ENCODE measurements around the gene DCP1B. TPM values are rescaled to one million over a fixed set of nuclear protein-coding genes. Genes with fewer than 3 reads are reported as not detected.

Gene DCP1B
- total RNA-seq, 2 donors from 2014 or later: 17.6 to 19.9 TPM

DNA sequence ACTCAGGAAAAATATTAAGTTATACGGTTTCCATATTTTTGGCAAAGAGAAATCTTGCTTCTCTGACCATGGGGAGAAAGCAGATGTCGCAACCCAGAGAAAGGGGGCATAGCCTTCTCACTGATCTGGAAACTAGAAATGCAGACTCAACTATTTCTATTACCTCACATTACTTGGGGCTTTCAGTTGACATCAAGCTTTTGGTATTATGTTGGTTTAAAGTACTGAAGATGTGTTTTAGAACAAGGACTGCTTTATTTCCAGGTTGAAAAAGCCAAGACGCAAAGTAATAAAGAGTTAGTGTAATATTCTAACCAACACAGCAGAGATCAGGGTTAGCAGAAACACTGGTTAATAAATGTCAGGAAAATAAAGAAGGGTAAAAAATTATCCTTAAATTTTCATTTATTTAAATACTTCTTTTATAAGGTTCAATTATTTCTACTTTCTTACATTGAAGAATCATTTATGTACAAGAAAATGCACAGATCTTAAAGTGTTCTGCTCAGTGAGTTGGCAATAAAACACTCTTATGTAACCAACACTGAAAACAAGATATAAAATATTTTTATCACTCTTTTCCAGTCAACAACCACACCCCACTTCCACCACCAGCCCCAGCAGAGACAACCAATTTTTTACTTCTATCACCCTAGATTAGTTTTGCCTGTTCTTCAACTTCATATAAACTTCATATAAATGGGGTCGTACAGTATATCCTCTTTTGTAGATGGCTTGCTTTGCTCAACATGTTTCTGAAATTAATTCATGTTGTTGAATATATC, 26.0 kb downstream of the DCP1B start:
- H3K4me1 Mint-ChIP-seq (ENCODE audit: low read depth): no peaks in the 10 kb centered on the region
- H3K9me3 Mint-ChIP-seq: no peaks in the 10 kb centered on the region
- H3K4me3 Mint-ChIP-seq: no peak overlapping the region
- no peaks in the 10 kb centered on the region for H3K36me3 Mint-ChIP-seq (ENCODE audit: insufficient read depth in 2 of 2)
- DNase-seq: no peak
- H3K27ac Mint-ChIP-seq: no peak overlapping the region
- no peaks in the 10 kb centered on the region for H3K27me3 Mint-ChIP-seq (ENCODE audit: low read depth)
- no peak for ATAC-seq (replicated peaks in 1 of 2)

DNA sequence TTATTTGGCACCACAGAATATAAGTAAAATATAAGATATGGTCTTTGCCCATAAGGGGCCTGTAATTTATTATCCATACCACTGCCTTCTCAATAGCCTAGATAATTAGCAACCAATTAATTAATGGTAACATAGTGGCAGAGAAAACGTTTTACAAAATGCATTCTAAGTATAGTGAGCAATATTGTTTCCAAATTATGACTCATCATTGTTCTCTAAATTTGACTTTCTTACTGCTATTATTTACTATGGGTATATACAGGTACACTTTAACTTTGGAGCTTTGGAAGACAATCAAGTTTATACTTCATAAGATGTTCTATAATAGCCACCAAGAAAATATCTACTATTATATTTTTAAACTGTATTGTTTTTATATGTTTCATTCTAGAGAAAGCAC, 26.7 kb downstream of the DCP1B start:
- Mint-ChIP-seq H3K27me3 (ENCODE audit: low read depth) (no peaks in the 10 kb centered on the region), H3K9me3 (no peaks in the 10 kb centered on the region), H3K36me3 (ENCODE audit: insufficient read depth in 2 of 2) (no peaks in the 10 kb centered on the region), H3K4me3 (no peak overlapping the region), H3K27ac (no peak overlapping the region), H3K4me1 (ENCODE audit: low read depth) (no peaks in the 10 kb centered on the region)
- DNase-seq (no peak), ATAC-seq (replicated peaks in 1 of 2) (no peak)

DNA sequence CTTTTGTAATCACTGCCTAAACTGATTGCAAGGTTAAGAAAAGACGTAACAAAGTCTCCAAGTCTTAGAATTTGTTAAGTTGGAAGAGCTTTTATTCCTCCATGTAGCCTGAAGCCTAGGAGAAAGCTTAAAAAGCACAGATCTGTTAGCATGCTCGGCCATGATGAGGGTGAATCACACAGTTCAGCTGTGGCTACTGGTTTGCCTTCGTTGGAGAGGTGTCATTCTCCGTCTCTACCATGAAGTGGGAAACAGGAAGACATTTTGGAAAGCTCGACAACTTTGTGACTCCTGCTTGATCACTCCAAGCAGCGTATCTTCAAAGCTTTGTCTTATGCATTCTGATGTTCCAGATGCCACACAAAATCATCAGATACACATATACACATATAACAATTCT, 27.1 kb downstream of the DCP1B start:
- no peaks in the 10 kb centered on the region for H3K27me3 Mint-ChIP-seq (ENCODE audit: low read depth)
- no peak overlapping the region for H3K27ac Mint-ChIP-seq
- H3K36me3 Mint-ChIP-seq (ENCODE audit: insufficient read depth in 2 of 2): no peaks in the 10 kb centered on the region
- H3K9me3 Mint-ChIP-seq: no peaks in the 10 kb centered on the region
- DNase-seq (no peak), ATAC-seq (replicated peaks in 1 of 2) (no peak)
- H3K4me1 Mint-ChIP-seq (ENCODE audit: low read depth): no peaks in the 10 kb centered on the region
- H3K4me3 Mint-ChIP-seq: no peak overlapping the region

DNA sequence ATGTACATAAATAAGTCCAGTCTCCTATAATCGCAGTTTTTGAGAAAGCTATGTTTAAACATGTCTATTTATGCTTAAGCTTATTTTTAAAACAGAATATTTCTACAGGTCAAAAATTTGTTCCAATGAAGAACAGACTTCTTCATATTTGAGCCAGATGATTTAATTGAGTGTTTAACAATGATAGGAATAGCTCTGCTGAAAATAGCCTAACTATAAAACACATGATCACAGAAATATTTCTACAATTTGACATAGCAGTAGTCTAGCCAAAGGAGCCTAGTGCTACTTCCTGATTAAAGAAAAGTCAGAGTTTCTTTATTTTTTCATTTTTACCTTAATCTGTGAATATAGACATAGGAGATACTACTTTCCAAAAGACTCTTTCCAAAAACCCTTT, 29.4 kb downstream of the DCP1B start:
- no peak overlapping the region for H3K4me3 Mint-ChIP-seq
- no peak overlapping the region for H3K27ac Mint-ChIP-seq
- no peak for DNase-seq
- H3K27me3 Mint-ChIP-seq (ENCODE audit: low read depth): no peaks in the 10 kb centered on the region
- no peaks in the 10 kb centered on the region for H3K4me1 Mint-ChIP-seq (ENCODE audit: low read depth)
- no peaks in the 10 kb centered on the region for H3K36me3 Mint-ChIP-seq (ENCODE audit: insufficient read depth in 2 of 2)
- H3K9me3 Mint-ChIP-seq: no peaks in the 10 kb centered on the region
- ATAC-seq (replicated peaks in 1 of 2): no peak

DNA sequence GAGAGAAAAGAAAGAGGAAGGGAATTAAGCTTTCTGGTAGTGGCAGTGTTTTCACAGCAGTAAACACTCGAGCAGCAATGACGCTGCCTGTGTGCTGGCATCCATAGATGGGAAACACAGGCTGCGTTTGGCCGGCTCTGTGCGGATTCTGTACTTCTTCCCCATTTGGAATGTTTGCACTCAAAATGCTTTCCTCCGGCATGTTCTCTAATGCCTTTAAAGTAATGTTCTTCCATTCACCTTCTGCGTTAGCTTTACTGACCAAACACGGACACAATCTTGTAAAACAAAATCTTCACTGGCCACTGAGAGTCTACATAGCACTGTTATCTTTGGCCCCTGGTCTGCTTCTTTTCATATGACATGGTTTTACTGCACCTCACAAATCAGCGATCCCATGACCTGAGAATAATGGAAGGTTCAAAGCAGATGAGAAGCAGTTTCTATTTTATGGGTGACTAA, 31.4 kb downstream of the DCP1B start:
- ATAC-seq (replicated peaks in 1 of 2) (no peak), DNase-seq (no peak)
- no peak overlapping the region for H3K27ac Mint-ChIP-seq
- no peaks in the 10 kb centered on the region for H3K4me1 Mint-ChIP-seq (ENCODE audit: low read depth)
- H3K9me3 Mint-ChIP-seq: no peaks in the 10 kb centered on the region
- no peak overlapping the region for H3K4me3 Mint-ChIP-seq
- H3K27me3 Mint-ChIP-seq (ENCODE audit: low read depth): no peaks in the 10 kb centered on the region
- no peaks in the 10 kb centered on the region for H3K36me3 Mint-ChIP-seq (ENCODE audit: insufficient read depth in 2 of 2)

DNA sequence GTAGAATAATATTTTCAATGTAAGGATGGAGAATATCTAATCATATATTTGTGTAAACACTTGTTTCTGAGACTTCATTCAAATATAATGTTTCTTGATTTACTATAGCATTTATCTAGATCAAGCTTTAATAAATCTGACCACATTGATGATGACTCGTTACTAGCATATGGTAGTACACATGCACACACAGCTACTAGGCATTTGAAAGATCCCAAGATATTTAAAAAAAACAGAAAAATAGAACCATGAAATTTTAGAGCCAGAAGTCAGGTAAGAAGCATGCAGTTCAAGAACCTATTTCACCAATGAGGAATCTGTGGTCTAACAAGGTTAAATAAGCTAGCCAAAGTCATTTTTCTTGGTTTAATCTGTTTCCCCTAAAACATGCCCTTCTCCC, 32.0 kb downstream of the DCP1B start:
- Mint-ChIP-seq H3K36me3 (ENCODE audit: insufficient read depth in 2 of 2) (no peaks in the 10 kb centered on the region), H3K9me3 (no peaks in the 10 kb centered on the region), H3K4me1 (ENCODE audit: low read depth) (no peaks in the 10 kb centered on the region), H3K27ac (no peak overlapping the region), H3K27me3 (ENCODE audit: low read depth) (no peaks in the 10 kb centered on the region), H3K4me3 (no peak overlapping the region)
- ATAC-seq (replicated peaks in 1 of 2) (no peak), DNase-seq (no peak)

DNA sequence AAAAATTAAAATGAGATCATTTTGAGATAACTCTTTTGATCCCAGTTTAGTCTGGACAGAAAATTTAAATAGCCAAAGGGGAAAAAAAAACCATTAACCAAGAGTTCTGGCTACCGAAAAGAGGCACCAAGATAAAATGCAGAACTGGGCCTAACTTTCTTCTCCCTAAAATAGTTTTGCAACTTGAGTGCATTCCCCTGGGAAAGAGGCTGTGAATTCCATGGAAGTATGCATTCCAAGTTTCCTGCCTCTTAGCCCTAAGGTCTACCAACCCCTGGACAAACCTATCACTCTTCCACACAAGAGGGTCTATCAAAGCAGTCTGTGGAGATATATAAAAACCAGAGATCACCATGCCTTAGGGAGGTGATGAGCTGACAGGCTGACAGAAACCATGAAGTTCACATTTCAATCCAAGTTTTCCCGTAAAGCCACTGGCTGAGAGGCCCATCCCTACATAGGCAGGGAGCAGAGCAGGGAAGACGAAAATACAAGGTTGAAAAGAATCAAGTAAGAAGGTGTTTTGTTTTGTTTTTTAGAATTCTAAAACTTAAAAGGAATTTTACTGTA, 33.8 kb downstream of the DCP1B start:
- H3K9me3 Mint-ChIP-seq: no peaks in the 10 kb centered on the region
- peaks cover 0 to 7% of the 10 kb centered on the region in 2 donors for H3K36me3 Mint-ChIP-seq (ENCODE audit: insufficient read depth in 2 of 2)
- no peak overlapping the region for H3K4me3 Mint-ChIP-seq
- no peak overlapping the region for H3K27ac Mint-ChIP-seq
- H3K4me1 Mint-ChIP-seq (ENCODE audit: low read depth): no peaks in the 10 kb centered on the region
- no peaks in the 10 kb centered on the region for H3K27me3 Mint-ChIP-seq (ENCODE audit: low read depth)
- ATAC-seq (replicated peaks in 1 of 2) (no peak), DNase-seq (no peak)

DNA sequence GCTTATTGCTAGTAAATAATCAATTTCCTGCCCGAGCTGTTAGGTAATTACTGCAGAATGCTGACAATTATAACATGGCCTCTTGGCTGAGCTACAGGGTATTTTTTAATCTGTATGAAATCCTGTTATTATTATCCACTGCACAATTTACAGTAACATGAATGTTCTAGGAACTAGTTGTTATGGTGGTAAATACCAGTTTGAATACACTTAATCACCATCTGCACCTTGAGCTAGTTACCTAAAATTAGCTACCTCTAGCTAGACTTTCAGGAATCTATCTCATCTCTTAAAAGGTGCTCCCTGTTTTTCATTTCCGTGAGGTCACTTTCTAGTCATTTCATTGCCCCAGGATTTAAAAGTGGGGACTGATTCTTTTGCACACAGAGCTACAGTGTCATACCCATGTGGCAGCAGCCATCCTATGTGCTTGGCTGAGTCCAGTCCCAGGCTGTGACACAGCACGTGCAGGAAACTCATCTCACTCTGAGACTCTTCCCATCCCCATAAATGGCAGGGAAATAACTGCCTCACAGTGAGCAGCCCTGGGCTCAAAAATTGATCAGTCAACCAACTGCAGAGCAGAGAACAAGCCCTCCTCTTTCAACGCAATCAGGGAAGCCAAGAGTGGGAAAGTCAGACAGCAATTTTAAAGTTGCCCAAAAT, 37.6 kb downstream of the DCP1B start:
- Mint-ChIP-seq H3K9me3 (no peaks in the 10 kb centered on the region), H3K4me1 (ENCODE audit: low read depth) (no peaks in the 10 kb centered on the region), H3K4me3 (no peak overlapping the region), H3K27me3 (ENCODE audit: low read depth) (no peaks in the 10 kb centered on the region), H3K36me3 (ENCODE audit: insufficient read depth in 2 of 2) (peaks cover 0 to 15% of the 10 kb centered on the region in 2 donors), H3K27ac (peak overlapping the region; percentile 51)
- DNase-seq (no peak), ATAC-seq (replicated peaks in 1 of 2) (no peak)

DNA sequence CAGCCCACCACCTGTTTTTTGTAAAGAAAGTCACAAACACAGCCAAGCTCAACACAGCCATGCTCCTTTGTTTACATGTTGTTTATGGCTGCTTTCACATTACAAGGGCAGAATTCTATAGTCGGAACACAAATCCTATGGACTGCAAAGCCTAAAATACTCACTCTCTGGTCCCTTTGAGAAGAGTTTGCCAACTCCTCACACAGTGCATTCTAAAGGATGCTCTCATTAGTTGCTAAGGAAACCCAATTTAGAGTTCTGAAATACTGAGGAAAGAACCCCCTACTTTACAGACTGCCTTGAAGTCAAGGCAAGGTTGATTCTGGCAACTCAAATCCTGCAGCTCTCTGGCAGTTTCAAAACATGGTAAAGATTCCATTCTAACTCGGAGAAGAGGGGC, 38.3 kb downstream of the DCP1B start:
- Mint-ChIP-seq H3K36me3 (ENCODE audit: insufficient read depth in 2 of 2) (peaks cover 2 to 17% of the 10 kb centered on the region in 2 donors), H3K4me1 (ENCODE audit: low read depth) (no peaks in the 10 kb centered on the region), H3K27me3 (ENCODE audit: low read depth) (no peaks in the 10 kb centered on the region), H3K4me3 (no peak overlapping the region), H3K27ac (no peak overlapping the region), H3K9me3 (no peaks in the 10 kb centered on the region)
- ATAC-seq (replicated peaks in 1 of 2) (no peak), DNase-seq (no peak)

DNA sequence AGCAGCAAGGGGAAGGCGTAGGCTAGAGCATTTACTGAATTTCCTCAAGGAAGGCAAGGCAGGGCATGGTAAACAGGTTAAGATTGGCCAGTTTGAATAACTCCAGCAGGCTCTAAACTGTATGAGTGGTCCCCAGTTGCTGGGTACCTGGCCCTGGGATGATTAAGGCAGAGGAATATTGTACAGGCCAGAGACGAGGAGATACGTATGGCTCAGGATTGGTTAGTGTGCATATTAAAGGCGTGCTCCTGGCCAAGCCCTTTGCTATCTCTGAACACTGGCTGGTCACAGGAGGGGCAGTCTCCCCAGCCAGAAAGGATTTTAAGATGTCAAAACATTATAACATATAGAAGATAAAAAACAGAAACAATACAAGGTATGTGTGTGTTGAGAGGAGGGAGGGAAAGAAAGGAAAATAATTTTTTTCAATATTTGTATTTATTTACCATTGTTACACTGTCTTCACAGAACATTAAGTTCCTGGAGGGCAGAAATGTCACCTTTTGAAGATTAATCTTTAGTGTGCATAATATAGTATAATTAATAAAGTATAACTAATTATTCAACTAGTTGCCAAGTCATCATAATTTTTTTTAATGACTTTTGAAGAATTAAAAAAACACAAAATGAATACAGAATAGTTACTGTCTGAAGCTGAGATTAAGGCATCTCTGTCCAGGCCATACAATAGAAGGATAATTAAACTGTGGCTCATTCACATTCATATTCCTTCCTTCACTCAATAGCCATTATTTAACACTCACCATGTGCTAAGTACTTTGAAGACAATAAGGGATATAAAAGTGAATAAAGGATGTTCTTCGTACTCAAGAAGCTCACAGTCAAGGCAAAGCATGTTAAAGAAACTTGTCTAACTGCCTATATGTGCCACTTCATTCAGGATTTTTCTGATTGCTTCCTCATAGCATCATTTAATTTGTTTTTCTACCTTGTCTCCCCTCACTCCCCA, 41.9 kb downstream of the DCP1B start:
- ATAC-seq (replicated peaks in 1 of 2) (no peak), DNase-seq (no peak)
- no peaks in the 10 kb centered on the region for H3K4me1 Mint-ChIP-seq (ENCODE audit: low read depth)
- no peaks in the 10 kb centered on the region for H3K27me3 Mint-ChIP-seq (ENCODE audit: low read depth)
- H3K4me3 Mint-ChIP-seq: no peak overlapping the region
- H3K27ac Mint-ChIP-seq: no peak overlapping the region
- peaks cover 6 to 19% of the 10 kb centered on the region in 2 donors for H3K36me3 Mint-ChIP-seq (ENCODE audit: insufficient read depth in 2 of 2)
- H3K9me3 Mint-ChIP-seq: no peaks in the 10 kb centered on the region

DNA sequence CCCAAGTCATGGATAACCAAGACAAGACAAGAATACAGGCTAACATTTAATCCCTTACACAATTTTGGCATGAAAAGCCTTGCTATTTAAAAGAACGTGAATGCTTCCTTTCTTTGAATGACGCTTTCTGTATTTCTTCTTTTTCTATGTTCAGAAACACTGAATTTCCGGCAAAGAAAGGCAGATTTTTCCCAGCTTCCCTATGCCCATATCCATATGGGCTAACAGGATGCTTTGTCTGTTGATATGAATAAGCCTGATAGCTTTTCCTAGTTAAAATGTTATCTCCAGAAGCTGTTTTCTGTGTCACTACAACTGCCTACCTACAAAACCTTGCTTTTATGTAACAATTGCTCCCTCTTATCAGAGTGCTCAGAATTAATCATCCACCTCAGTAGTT, 47.5 kb downstream of the DCP1B start:
- H3K4me1 Mint-ChIP-seq (ENCODE audit: low read depth): no peaks in the 10 kb centered on the region
- H3K9me3 Mint-ChIP-seq: no peaks in the 10 kb centered on the region
- H3K4me3 Mint-ChIP-seq: no peak overlapping the region
- H3K27me3 Mint-ChIP-seq (ENCODE audit: low read depth): no peaks in the 10 kb centered on the region
- no peak for DNase-seq
- H3K27ac Mint-ChIP-seq: no peak overlapping the region
- peaks cover 5 to 8% of the 10 kb centered on the region in 2 donors for H3K36me3 Mint-ChIP-seq (ENCODE audit: insufficient read depth in 2 of 2)
- no peak for ATAC-seq (replicated peaks in 1 of 2)

DNA sequence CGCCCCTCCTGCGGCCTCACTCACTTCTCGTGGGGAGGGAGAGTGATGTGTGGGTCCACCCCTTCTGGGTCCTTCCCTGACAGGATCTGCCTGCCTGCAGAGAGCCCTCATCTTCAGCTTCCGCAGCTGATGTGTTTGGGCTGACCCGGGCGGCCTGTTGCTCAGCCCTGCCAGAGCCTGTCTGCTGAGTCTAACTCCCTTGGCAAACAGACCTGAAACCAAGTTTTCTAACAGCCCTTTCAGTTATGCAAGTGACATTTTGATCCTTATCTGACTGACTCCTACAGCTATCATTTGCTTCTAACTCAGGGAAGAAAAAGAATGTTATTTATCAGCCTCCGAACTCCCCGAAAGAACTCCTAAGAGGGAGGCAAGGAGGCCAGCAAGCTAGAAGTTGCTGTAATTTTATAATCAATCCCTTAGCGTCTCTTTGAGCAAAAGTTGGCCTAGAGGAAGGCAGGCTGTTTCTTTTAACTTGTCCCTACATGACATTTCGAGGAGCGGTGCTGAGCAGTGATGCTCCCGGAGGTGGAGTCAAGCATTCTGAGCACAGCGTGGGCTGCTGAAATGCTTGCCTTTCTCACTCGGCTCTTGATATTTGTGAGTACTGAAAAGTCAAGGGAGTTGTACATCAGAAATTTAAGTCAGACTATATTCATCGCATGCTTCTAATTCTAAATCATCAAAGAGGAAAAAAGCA, 54.3 kb downstream of the DCP1B start:
- Mint-ChIP-seq H3K27me3 (ENCODE audit: low read depth) (no peaks in the 10 kb centered on the region), H3K9me3 (peaks cover 0 to 2% of the 10 kb centered on the region in 2 donors), H3K4me3 (peak overlapping the region in 1 of 2 donors; percentile 30), H3K36me3 (ENCODE audit: insufficient read depth in 2 of 2) (peaks cover 6 to 7% of the 10 kb centered on the region in 2 donors), H3K4me1 (ENCODE audit: low read depth) (peaks cover 6% of the 10 kb centered on the region), H3K27ac (no peak overlapping the region)
- ATAC-seq (replicated peaks in 1 of 2) (peak in 1 of 2 donors; percentile 51), DNase-seq (no peak)

Measured in activated T-cell treated with anti-CD3 and anti-CD28 coated beads, Interleukin-2, amount 50 U/mL, for 72 hours (primary cell).